ENCODE results near the gene TRPV4.

- TF ChIP-seq CTCF (IDR thresholded peaks at IDR 0.05) (peak; percentile 99 to 100 (median 100)), POLR2A (IDR thresholded peaks at IDR 0.05) (no peak)
Observed at GRCh38 chr12:109844983-109845823, 12.0 kb upstream of the TRPV4 start.
